Sigmoid colon (tissue), 7 donors: Measurements from ENCODE around the gene CELA2B. TPM values are rescaled to one million over a fixed set of nuclear protein-coding genes. Genes with fewer than 3 reads are reported as not detected.
"Not testable (repeated sequence)": the region's sequence is repeated elsewhere in the genome, so short reads cannot be mapped to it uniquely, and the experiment has no call there.

Experiments
- DNase-seq: peaks from one replicate; pipeline ENCODE4 v3.0.0-alpha.2; 2019
- H3K27ac ChIP-seq, 4 donors: fragments of 200-600 bp; sonication (generic); one replicate each; pipeline ENCODE4 v1.5.1; 2016 to 2019; ENCODE audit warnings: mild to moderate bottlenecking in 1 of 4
- H3K27me3 ChIP-seq, 3 donors: fragments of 200-600 bp; sonication (generic); one replicate each; pipeline ENCODE4 v1.5.1; 2019; ENCODE audit warnings: mild to moderate bottlenecking in 1 of 3
- H3K36me3 ChIP-seq, 4 donors: fragments of 200-600 bp; sonication (generic); one replicate each; pipeline ENCODE4 v1.5.1; 2016 to 2019
- H3K4me1 ChIP-seq, 4 donors: fragments of 200-600 bp; sonication (generic); one replicate each; pipeline ENCODE4 v1.5.1; 2017 to 2019
- H3K4me3 ChIP-seq, 4 donors: fragments of 200-600 bp; sonication (generic); one replicate each; pipeline ENCODE4 v1.5.1; 2017 to 2019; ENCODE audit warnings: mild to moderate bottlenecking in 2 of 4, moderate library complexity in 1 of 4
- H3K9me3 ChIP-seq, 4 donors: fragments of 200-600 bp in 3 of 4; sonication (generic) in 3 of 4; one replicate each; pipeline versions ENCODE4 v1.5.1 to v1.6.1; 2013 to 2019
- EP300 ChIP-seq, 4 donors: sonication (generic); formaldehyde crosslinking; IDR thresholded peaks; one replicate each; pipeline ENCODE4 v1.6.1; 2017; ENCODE audit warnings: antibody characterized with exemption in 4 of 4
- POLR2A ChIP-seq, 2 donors: fragments of 450-650 bp; IDR thresholded peaks; one replicate each; pipeline ENCODE4 v1.6.1; 2016; ENCODE audit warnings: antibody characterized with exemption in 2 of 2, mild to moderate bottlenecking in 2 of 2, moderate library complexity in 2 of 2
- POLR2AphosphoS5 ChIP-seq, 4 donors: sonication (generic); formaldehyde crosslinking; IDR thresholded peaks; one replicate each; pipeline ENCODE4 v1.6.1; 2017; ENCODE audit warnings: antibody characterized with exemption in 4 of 4
- WGBS, 2 donors: extraction: QIAGEN DNeasy Blood & Tissue Kit; methylation state at CpG; one replicate each; pipeline ENCODE4 v1.1.7; 2013; 5-methylcytosine and 5-hydroxymethylcytosine counted together
- intact Hi-C: fragments of 100-400 bp; cut with DNase I; formaldehyde crosslinking; loops from one replicate; pipeline ENCODE4 v1.15.1; 2023
- polyA plus RNA-seq, 3 donors: library from polyadenylated mRNA; stranded (reverse); fragments of 200-250 nt; gene quantifications; one replicate each; pipeline ENCODE4 v1.2.3, GENCODE V29; 2013
- total RNA-seq, 4 donors: library from RNA; depleted of rRNA; stranded (reverse); fragments of >200 nt; gene quantifications; one replicate each; pipeline ENCODE4 v1.1.0, GENCODE V29; 2016
- TF ChIP-seq, protein P1 (sequence below), 4 experiments: fragments of 450-650 bp in 3 of 4; fragments of 200-600 bp in 1 of 4; IDR thresholded peaks; one replicate each; pipeline ENCODE4 v1.5.1; 2016 to 2019; ENCODE audit warnings: antibody characterized with exemption in 4 of 4, mild to moderate bottlenecking in 3 of 4, moderate library complexity in 2 of 4
- donor health status: healthy with polysubstance abuse.
- donor health status: Bipolar disorder and iron deficiency.
- donor health status: healthy.

CELA2B gene
- total and polyA plus RNA-seq, 7 donors, result not detected

DNA sequence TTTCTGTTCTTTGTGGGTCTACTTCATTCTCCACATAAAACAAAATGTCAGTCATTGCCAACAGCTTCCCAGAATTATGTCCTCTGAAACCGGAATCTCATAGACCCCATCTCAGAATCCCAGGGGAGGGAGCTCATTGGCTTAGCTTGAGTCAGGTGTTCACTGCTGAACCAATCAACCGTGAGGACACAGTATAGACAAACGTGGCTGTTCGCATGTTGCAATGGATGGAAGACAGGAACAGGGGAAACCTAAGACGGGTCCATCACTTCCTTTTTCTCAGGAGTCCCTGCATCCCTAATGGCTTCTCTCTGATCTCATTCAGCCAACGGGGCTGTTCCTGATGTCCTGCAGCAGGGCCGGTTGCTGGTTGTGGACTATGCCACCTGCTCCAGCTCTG lies 10.2 kb upstream of the CELA2B start:
- WGBS, 2 donors, result 74 to 83% methylated on average over 7 of the region's 7 CpGs
- Histone ChIP-seq H3K27ac (no peak overlapping the region), H3K9me3 (no peaks in the 10 kb centered on the region), H3K4me1 (peaks cover 0 to 7% (median 0%) of the 10 kb centered on the region in 4 donors), H3K4me3 (no peak overlapping the region), H3K36me3 (no peaks in the 10 kb centered on the region), H3K27me3 (no peaks in the 10 kb centered on the region)
- no peak for DNase-seq
- TF ChIP-seq POLR2AphosphoS5 (IDR thresholded peaks at IDR 0.05) (no peak), EP300 (IDR thresholded peaks at IDR 0.05) (no peak), POLR2A (IDR thresholded peaks at IDR 0.05) (no peak)
- TF ChIP-seq, protein P1, sequence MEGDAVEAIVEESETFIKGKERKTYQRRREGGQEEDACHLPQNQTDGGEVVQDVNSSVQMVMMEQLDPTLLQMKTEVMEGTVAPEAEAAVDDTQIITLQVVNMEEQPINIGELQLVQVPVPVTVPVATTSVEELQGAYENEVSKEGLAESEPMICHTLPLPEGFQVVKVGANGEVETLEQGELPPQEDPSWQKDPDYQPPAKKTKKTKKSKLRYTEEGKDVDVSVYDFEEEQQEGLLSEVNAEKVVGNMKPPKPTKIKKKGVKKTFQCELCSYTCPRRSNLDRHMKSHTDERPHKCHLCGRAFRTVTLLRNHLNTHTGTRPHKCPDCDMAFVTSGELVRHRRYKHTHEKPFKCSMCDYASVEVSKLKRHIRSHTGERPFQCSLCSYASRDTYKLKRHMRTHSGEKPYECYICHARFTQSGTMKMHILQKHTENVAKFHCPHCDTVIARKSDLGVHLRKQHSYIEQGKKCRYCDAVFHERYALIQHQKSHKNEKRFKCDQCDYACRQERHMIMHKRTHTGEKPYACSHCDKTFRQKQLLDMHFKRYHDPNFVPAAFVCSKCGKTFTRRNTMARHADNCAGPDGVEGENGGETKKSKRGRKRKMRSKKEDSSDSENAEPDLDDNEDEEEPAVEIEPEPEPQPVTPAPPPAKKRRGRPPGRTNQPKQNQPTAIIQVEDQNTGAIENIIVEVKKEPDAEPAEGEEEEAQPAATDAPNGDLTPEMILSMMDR (IDR thresholded peaks at IDR 0.05), result no peak
- intact Hi-C loops, result no loop called here

DNA sequence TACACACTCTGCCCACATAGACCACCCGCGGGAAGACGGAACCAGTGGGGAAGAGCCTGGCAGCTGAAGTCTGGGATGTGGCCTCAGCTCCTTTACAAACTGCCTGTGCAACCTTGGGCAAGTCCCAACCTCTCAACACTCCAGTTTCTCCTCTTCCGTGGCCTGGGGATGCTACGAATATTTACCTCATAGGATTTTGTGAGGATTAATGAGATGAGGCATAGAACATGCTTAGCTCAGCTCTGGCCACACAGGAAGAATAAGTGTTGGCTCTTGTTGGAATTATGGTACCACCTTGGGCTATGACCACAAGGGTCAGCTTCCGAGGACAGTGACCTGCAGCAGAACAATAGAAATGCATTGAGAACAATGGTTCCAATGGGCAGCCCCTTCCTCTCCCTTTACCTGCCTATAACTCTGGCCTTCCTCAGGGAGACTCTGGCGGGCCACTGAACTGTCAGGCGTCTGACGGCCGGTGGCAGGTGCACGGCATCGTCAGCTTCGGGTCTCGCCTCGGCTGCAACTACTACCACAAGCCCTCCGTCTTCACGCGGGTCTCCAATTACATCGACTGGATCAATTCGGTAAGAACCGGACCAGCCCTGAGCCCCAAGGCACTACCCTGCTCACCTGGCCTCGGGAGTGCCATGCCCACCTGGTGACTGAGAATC lies 8.8 kb upstream of the CELA2B start:
- H3K4me3 ChIP-seq, H3K9me3 ChIP-seq, H3K27ac ChIP-seq, intact Hi-C loops, H3K4me1 ChIP-seq, H3K36me3 ChIP-seq, H3K27me3 ChIP-seq, DNase-seq: not testable (repeated sequence)
- 93 to 97% methylated on average over 22 of the region's 22 CpGs for WGBS, 2 donors

DNA sequence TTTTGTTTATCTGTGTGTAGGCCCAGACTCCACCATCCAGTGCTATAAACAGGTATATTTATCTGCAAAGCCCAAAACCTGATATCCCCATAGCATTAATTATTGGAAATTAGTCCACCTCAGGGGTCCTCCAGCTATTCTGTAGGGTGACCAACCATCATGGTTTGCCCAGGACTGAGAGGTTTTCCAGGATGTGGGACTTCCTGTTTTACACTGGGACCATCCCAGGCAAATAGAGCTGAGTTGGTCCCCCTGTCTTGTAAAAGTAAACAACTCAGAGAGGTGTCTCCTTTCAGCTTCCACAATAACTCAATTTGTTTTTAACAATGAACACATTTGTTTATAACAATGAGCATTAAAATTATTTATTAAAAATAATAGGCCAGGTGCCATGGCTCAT lies 7.8 kb upstream of the CELA2B start:
- H3K9me3 ChIP-seq, result no peaks in the 10 kb centered on the region
- intact Hi-C loops, result no loop called here
- H3K4me1 ChIP-seq, result peaks cover 0 to 7% (median 0%) of the 10 kb centered on the region in 4 donors
- no peak overlapping the region for H3K27ac ChIP-seq
- H3K4me3 ChIP-seq, result no peak overlapping the region
- no peak for DNase-seq
- no peaks in the 10 kb centered on the region for H3K27me3 ChIP-seq
- H3K36me3 ChIP-seq, result no peaks in the 10 kb centered on the region
- TF ChIP-seq EP300 (IDR thresholded peaks at IDR 0.05) (no peak), POLR2AphosphoS5 (IDR thresholded peaks at IDR 0.05) (no peak)

DNA sequence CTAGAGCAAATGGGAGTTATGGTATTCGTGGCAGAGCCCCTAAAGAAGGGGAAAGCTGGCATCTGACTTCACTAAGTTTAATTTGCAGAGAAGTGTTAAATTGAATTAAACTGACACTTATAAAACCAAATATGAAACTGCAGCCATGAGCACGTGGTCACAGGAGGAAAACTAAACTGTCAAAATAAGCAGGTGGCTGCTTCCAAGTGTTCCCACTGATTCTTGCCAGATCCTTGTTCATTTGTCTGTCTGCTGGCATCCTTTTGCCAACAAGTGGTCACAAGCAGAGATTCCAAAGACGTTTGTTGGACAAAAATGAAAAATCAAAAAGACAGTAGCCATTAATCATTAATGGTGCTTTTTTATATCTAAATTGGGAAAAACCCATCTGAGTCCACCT lies 6.5 kb upstream of the CELA2B start:
- 62 to 63% methylated on average over 3 of the region's 3 CpGs for WGBS, 2 donors
- DNase-seq, result no peak
- intact Hi-C loops, result no loop called here

DNA sequence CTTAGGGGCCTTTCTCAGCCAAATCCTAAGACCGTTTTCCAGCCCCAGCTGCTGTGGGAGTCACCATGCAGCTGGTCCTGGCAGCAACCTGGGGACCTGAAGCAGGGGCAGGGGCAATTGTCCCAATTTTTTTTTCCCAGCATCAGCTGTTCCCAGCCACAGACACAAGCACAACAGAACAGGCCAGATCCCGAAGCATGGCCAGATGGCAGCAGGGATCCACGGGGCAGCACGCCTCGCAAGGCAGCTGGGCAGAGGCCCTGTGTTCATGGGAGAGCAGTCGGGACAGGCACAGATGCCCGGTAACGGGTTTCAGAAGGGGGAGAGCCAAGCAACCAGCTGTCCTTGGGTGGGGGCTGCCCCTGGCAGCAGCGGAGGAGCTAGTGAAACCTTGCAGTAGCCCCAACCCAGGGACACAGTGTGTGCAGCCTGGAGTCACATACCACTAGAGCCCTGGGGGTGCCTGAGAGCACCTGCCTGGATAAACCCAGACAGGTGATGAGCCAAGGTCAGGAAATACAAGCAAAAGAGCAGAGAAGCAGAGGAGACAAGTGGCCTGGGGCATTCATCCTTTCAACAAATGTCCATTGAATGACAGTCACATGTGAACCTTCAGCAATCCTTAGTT lies 6.0 kb upstream of the CELA2B start:
- H3K36me3 ChIP-seq, H3K27ac ChIP-seq, intact Hi-C loops, H3K4me1 ChIP-seq, H3K27me3 ChIP-seq, H3K9me3 ChIP-seq, H3K4me3 ChIP-seq, DNase-seq: not testable (repeated sequence)
- 84 to 93% methylated on average over 9 of the region's 9 CpGs for WGBS, 2 donors

More for the DNA sequence above, 6.5 kb upstream of the CELA2B start:
- Histone ChIP-seq H3K27me3 (no peaks in the 10 kb centered on the region), H3K36me3 (no peaks in the 10 kb centered on the region), H3K27ac (no peak overlapping the region), H3K4me3 (no peak overlapping the region), H3K9me3 (no peaks in the 10 kb centered on the region), H3K4me1 (peaks cover 0 to 7% (median 0%) of the 10 kb centered on the region in 4 donors)
- TF ChIP-seq EP300 (IDR thresholded peaks at IDR 0.05) (no peak), POLR2A (IDR thresholded peaks at IDR 0.05) (no peak), POLR2AphosphoS5 (IDR thresholded peaks at IDR 0.05) (no peak)
- TF ChIP-seq, protein P1 (IDR thresholded peaks at IDR 0.05), result no peak

DNA sequence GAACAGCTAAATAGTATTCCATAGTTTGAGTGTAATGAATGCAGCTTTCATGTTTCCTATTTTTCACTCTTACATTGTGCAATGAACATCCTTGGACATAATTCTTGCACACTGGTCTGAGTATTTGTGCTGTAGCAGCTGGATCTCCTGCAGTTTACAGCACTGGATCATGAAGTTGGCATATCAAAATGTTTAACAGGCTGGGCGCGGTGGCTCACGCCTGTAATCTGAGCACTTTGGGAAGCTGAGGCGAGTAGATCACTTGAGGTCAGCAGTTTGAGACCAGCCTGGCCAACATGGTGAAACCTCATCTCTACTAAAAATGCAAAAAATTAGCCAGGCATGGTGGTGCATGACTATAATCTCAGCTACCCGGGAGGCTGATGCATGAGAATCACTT lies 4.8 kb upstream of the CELA2B start:
- H3K27me3 ChIP-seq, DNase-seq, H3K4me1 ChIP-seq, H3K9me3 ChIP-seq, H3K4me3 ChIP-seq, H3K36me3 ChIP-seq, intact Hi-C loops, H3K27ac ChIP-seq: not testable (repeated sequence)
- WGBS, 2 donors, result 78 to 92% methylated on average over 5 of the region's 5 CpGs

DNA sequence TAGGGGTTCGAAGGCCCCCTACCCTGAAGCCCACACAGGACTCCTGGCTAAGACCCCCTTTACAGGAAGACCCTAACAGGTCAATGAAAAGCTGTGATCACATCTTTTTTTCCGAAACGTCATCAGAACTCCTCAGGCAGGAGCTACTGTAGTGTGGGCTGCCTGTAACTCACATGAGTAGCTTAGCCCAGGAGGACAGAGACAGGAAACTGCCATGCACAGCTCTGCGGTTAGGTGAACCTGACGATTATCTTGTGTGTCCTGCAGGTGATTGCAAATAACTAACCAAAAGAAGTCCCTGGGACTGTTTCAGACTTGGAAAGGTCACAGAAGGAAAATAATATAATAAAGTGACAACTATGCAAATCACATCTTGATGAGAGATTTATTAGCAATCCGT lies 4.2 kb upstream of the CELA2B start:
- H3K27ac ChIP-seq, H3K4me1 ChIP-seq, intact Hi-C loops, H3K36me3 ChIP-seq, H3K9me3 ChIP-seq, H3K27me3 ChIP-seq, DNase-seq, H3K4me3 ChIP-seq: not testable (repeated sequence)
- WGBS, 2 donors, result 86% methylated on average over 6 of the region's 6 CpGs
